H1 (cell line): Measurements from ENCODE around the gene PTPN7. TPM values are rescaled to one million over a fixed set of nuclear protein-coding genes. Genes with fewer than 3 reads are reported as not detected.

Experiments
- CTCF ChIA-PET: fragments of 300-600 bp; sonication (Branson Sonifier 250); formaldehyde crosslinking; loops from one replicate; lab custom pipeline; 2021; ENCODE audit not compliant: partially characterized antibody; lab: Charles Lee
- POLR2A ChIA-PET: fragments of 300-600 bp; sonication (Branson Sonifier 250); formaldehyde crosslinking; loops from one replicate; lab custom pipeline; 2021; ENCODE audit warnings: inconsistent platforms; ENCODE audit not compliant: partially characterized antibody; lab: Charles Lee
- DNase-seq, 2 experiments: peaks; one replicate each; pipeline versions ENCODE4 v3.0.0 to v3.0.0-alpha.2; 2010 to 2022; ENCODE audit warnings: low spot score in 2 of 2, low read depth in 1 of 2, mixed read lengths in 1 of 2
- FAIRE-seq: peaks from 2 replicates; lab custom pipeline; 2011; peaks lifted over from hg19 to GRCh38; lab: Jason Lieb, UNC
- H2AFZ ChIP-seq: 2 replicates; pipeline ENCODE4 v1.8.1; 2012; ENCODE audit warnings: low read length, inconsistent platforms
- H2AK5ac ChIP-seq: 2 replicates; pipeline ENCODE4 v1.6.1; 2013; ENCODE audit warnings: low read depth, low read length
- H2BK120ac ChIP-seq: replicated peaks from 2 replicates; pipeline ENCODE3; 2013; ENCODE audit warnings: low read depth, low read length, inconsistent platforms
- H2BK12ac ChIP-seq: 2 replicates; pipeline ENCODE4 v1.6.1; 2013; ENCODE audit warnings: low read depth, low read length
- H2BK15ac ChIP-seq: 2 replicates; pipeline ENCODE4 v1.6.1; 2013; ENCODE audit warnings: low read length
- H2BK20ac ChIP-seq: 2 replicates; pipeline ENCODE4 v1.6.1; 2013; ENCODE audit warnings: low read length
- H2BK5ac ChIP-seq: 2 replicates; pipeline ENCODE4 v1.6.1; 2013; ENCODE audit warnings: low read depth, low read length
- H3K14ac ChIP-seq: 2 replicates; pipeline ENCODE4 v1.6.1; 2013; ENCODE audit warnings: inconsistent platforms; ENCODE audit not compliant: insufficient read length
- H3K18ac ChIP-seq: 2 replicates; pipeline ENCODE4 v1.6.1; 2013; ENCODE audit warnings: low read length; ENCODE audit errors: extremely low read depth
- H3K23ac ChIP-seq: 2 replicates; pipeline ENCODE4 v1.6.1; 2013; ENCODE audit warnings: inconsistent platforms; ENCODE audit not compliant: insufficient read length
- H3K23me2 ChIP-seq: 2 replicates; pipeline ENCODE4 v1.6.1; 2013; ENCODE audit warnings: low read depth, low read length
- H3K27ac ChIP-seq: 2 replicates; pipeline ENCODE4 v1.6.1; 2011; ENCODE audit warnings: low read depth, low read length, inconsistent platforms
- H3K27me3 ChIP-seq, 4 experiments: replicated peaks in 1 of 4; 1 replicate in 1 of 4; 2 replicates in 3 of 4; pipeline versions ENCODE4 v1.6.1 to v1.8.1; 2011 to 2013; ENCODE audit warnings: low read length in 3 of 4, mild to moderate bottlenecking in 3 of 4, inconsistent platforms in 2 of 4, mixed read lengths in 2 of 4, moderate library complexity in 1 of 4; ENCODE audit not compliant: control insufficient read depth in 3 of 4, insufficient read depth in 3 of 4; ENCODE audit errors: extremely low read depth in 1 of 4
- H3K36me3 ChIP-seq, 4 experiments: 2 replicates each; pipeline versions ENCODE4 v1.6.1 to v1.8.1; 2011 to 2013; ENCODE audit warnings: mild to moderate bottlenecking in 4 of 4, low read length in 3 of 4, moderate library complexity in 2 of 4, control low read depth in 1 of 4, inconsistent platforms in 1 of 4; ENCODE audit not compliant: insufficient read depth in 4 of 4, control insufficient read depth in 2 of 4
- H3K4ac ChIP-seq: replicated peaks from 2 replicates; pipeline ENCODE3; 2013; ENCODE audit warnings: low read length, low read depth, mixed read lengths, inconsistent platforms; ENCODE audit not compliant: insufficient read length
- H3K4me1 ChIP-seq, 4 experiments: replicated peaks in 1 of 4; 1 replicate in 1 of 4; 2 replicates in 3 of 4; pipeline versions ENCODE4 v1.6.1 to v1.8.1; 2011 to 2013; ENCODE audit warnings: low read length in 3 of 4, inconsistent platforms in 2 of 4, mixed read lengths in 1 of 4; ENCODE audit not compliant: insufficient read depth in 4 of 4, control insufficient read depth in 3 of 4
- H3K4me2 ChIP-seq, 2 experiments: 2 replicates each; pipeline versions ENCODE4 v1.6.1 to v1.8.1; 2011 to 2013; ENCODE audit warnings: low read depth in 2 of 2, low read length in 2 of 2, control low read depth in 1 of 2, inconsistent platforms in 1 of 2, mild to moderate bottlenecking in 1 of 2; ENCODE audit not compliant: insufficient read depth in 1 of 2
- H3K4me3 ChIP-seq, 4 experiments: fragments of 200-600, 300-600 bp in 1 of 4; sonication (generic), shearing (Covaris generic), sonication (Bioruptor Twin) in 1 of 4; 2 replicates each; pipeline versions ENCODE4 v1.5.1 to v1.8.1; 2011 to 2016; ENCODE audit warnings: low read length in 4 of 4, low read depth in 3 of 4, control low read depth in 2 of 4, inconsistent platforms in 2 of 4, mild to moderate bottlenecking in 2 of 4, mixed read lengths in 1 of 4, moderate library complexity in 1 of 4; ENCODE audit not compliant: insufficient read depth in 2 of 4; ENCODE audit errors: extremely low read depth in 1 of 4
- H3K56ac ChIP-seq: replicated peaks from 2 replicates; pipeline ENCODE3; 2013; ENCODE audit warnings: low read depth, mild to moderate bottlenecking, mixed read lengths, low read length, inconsistent platforms; ENCODE audit not compliant: insufficient read length
- H3K79me1 ChIP-seq: 2 replicates; pipeline ENCODE4 v1.6.1; 2013; ENCODE audit warnings: low read depth, low read length, control low read depth
- H3K79me2 ChIP-seq, 2 experiments: 2 replicates each; pipeline versions ENCODE4 v1.6.1 to v1.8.1; 2012 to 2013; ENCODE audit warnings: low read length in 2 of 2, mild to moderate bottlenecking in 2 of 2, inconsistent platforms in 1 of 2; ENCODE audit not compliant: insufficient read depth in 2 of 2, control insufficient read depth in 1 of 2
- H3K9ac ChIP-seq, 4 experiments: replicated peaks in 1 of 4; 1 replicate in 1 of 4; 2 replicates in 3 of 4; pipeline versions ENCODE4 v1.6.1 to v1.8.1; 2011 to 2013; ENCODE audit warnings: low read depth in 3 of 4, low read length in 3 of 4, control low read depth in 2 of 4, mild to moderate bottlenecking in 2 of 4, moderate library complexity in 2 of 4, inconsistent platforms in 1 of 4; ENCODE audit errors: extremely low read depth in 1 of 4
- H3K9me3 ChIP-seq, 2 experiments: 2 replicates each; pipeline versions ENCODE4 v1.6.1 to v1.8.1; 2012 to 2013; ENCODE audit warnings: mild to moderate bottlenecking in 2 of 2, moderate library complexity in 2 of 2, control low read depth in 1 of 2, inconsistent platforms in 1 of 2, low read depth in 1 of 2, low read length in 1 of 2, mixed read lengths in 1 of 2; ENCODE audit not compliant: insufficient read depth in 2 of 2
- H4K20me1 ChIP-seq, 2 experiments: replicated peaks in 1 of 2; 2 replicates each; pipeline versions ENCODE3 to v1.8.1; 2011 to 2013; ENCODE audit warnings: inconsistent platforms in 2 of 2, low read length in 2 of 2, mild to moderate bottlenecking in 1 of 2; ENCODE audit not compliant: insufficient read depth in 2 of 2, control insufficient read depth in 1 of 2
- H4K5ac ChIP-seq: 2 replicates; pipeline ENCODE4 v1.6.1; 2013; ENCODE audit warnings: low read length, low read depth, mixed read lengths, inconsistent platforms; ENCODE audit not compliant: insufficient read length
- H4K8ac ChIP-seq: 2 replicates; pipeline ENCODE4 v1.8.0; 2013; ENCODE audit warnings: mild to moderate bottlenecking, moderate library complexity, low read length, inconsistent platforms; ENCODE audit not compliant: insufficient read depth; ENCODE audit errors: extremely low read depth
- H4K91ac ChIP-seq: replicated peaks from 2 replicates; pipeline ENCODE3; 2013; ENCODE audit warnings: low read length, mixed read lengths, inconsistent platforms; ENCODE audit not compliant: insufficient read length
- SP4 ChIP-seq: IDR thresholded peaks from 2 replicates; pipeline ENCODE4 v1.6.1; 2012; ENCODE audit warnings: low read length, inconsistent platforms
- SRF ChIP-seq: IDR thresholded peaks from 2 replicates; pipeline ENCODE4 v1.6.1; 2011; ENCODE audit warnings: mild to moderate bottlenecking, low read depth, low read length, moderate library complexity
- WGBS, 2 experiments: shearing (Covaris generic) in 1 of 2; methylation state at CpG; one replicate each; pipeline versions ENCODE4 v1.1.6 to v1.1.7; 2013 to 2015; ENCODE audit warnings: low lambda C conversion rate in 2 of 2, mixed read lengths in 2 of 2, inconsistent platforms in 1 of 2, low coverage in 1 of 2, missing lambda C conversion rate in 1 of 2; ENCODE audit not compliant: insufficient replicate concordance in 2 of 2, insufficient coverage in 1 of 2, insufficient read length in 1 of 2; ENCODE audit errors: extremely low coverage in 1 of 2, missing lambda C conversion rate in 1 of 2; 5-methylcytosine and 5-hydroxymethylcytosine counted together
- polyA plus RNA-seq, 7 experiments: library from polyadenylated mRNA; depleted of rRNA in 3 of 7; stranded (reverse) in 5 of 7; unstranded in 2 of 7; fragments of >200 nt in 5 of 7; fragments of 200-250 nt in 2 of 7; gene quantifications; 1 replicate in 5 of 7; 2 replicates in 1 of 7; 4 replicates in 1 of 7; pipeline versions ENCODE4 v1.2.1 to v1.2.3, GENCODE V29; 2011 to 2013; ENCODE audit warnings: missing spikeins in 2 of 7, mixed read lengths in 2 of 7
- total RNA-seq: library from RNA; stranded (reverse); fragmentation: NEBNext Ultra II Directional; extraction: Animal tissue kit (Norgen Biotek cat#: 25700); gene quantifications from 2 replicates; pipeline ENCODE4 v1.2.1, GENCODE V29; 2021

Gene PTPN7
- total and polyA plus RNA-seq, 2 of the 8 experiments (the other 6 are each of a cell fraction or from before 2014, with no cell fraction given), result 0.20 TPM; not detected in 1

GRCh38 chr1:202149566-202149965, 10.8 kb downstream of the PTPN7 start:
- H3K27me3 ChIP-seq, result peaks cover 0 to 7% (median 2%) of the 10 kb centered on the region in 4 experiments; a peak in 3 of 7 replicates
- no peak overlapping the region for H2AK5ac ChIP-seq
- H3K79me1 ChIP-seq, result no peaks in the 10 kb centered on the region
- no peak for DNase-seq
- H2BK15ac ChIP-seq, result no peak overlapping the region
- no peak overlapping the region for H3K4ac ChIP-seq
- TF ChIP-seq SP4, result no peak
- no peak for TF ChIP-seq SRF
- TF ChIP-seq, all 59 proteins: peak for 0
- H3K4me1 ChIP-seq, result peaks cover 3 to 6% (median 4%) of the 10 kb centered on the region in 4 experiments; a peak in 5 of 7 replicates
- no peak overlapping the region for H2BK5ac ChIP-seq
- H2BK20ac ChIP-seq, result no peak overlapping the region
- H3K4me3 ChIP-seq, result no peak overlapping the region
- H4K5ac ChIP-seq, result no peak overlapping the region
- H3K9me3 ChIP-seq, result no peaks in the 10 kb centered on the region
- H3K23ac ChIP-seq, result no peak overlapping the region
- H3K9ac ChIP-seq, result no peak overlapping the region
- no peak overlapping the region for H3K4me2 ChIP-seq
- no peak overlapping the region for H4K91ac ChIP-seq
- no peak overlapping the region for H3K27ac ChIP-seq
- H3K79me2 ChIP-seq, result no peaks in the 10 kb centered on the region
- H2AFZ ChIP-seq, result no peak overlapping the region
- H2BK12ac ChIP-seq, result no peak overlapping the region
- WGBS, 2 experiments, result 88% methylated on average over 4 of the region's 4 CpGs; no CpG with 5 or more reads in 1 of the 2 experiments
- no peak overlapping the region for H3K18ac ChIP-seq
- ChIA-PET CTCF (interaction anchor here (0.5 to 1.2 kb wide), 6 partner anchors 9 to 484 kb away, joined by 3 to 6 read pairs (median 3); no protein-coding TSS in a partner anchor), POLR2A (no interaction called here)
- no peaks in the 10 kb centered on the region for H3K36me3 ChIP-seq
- FAIRE-seq, result no peak
- H3K56ac ChIP-seq, result no peak overlapping the region
- no peak overlapping the region for H3K14ac ChIP-seq
- H2BK120ac ChIP-seq, result no peak overlapping the region
- peaks cover 4% of the 10 kb centered on the region; the same call in 1 of the 2 replicates for H3K23me2 ChIP-seq
- H4K8ac ChIP-seq, result no peak overlapping the region
- no peaks in the 10 kb centered on the region for H4K20me1 ChIP-seq
